ENCODE data around the gene POSTN.
A peak's percentile ranks its signal among the peaks of the same experiment; 100 is the strongest.

DNA sequence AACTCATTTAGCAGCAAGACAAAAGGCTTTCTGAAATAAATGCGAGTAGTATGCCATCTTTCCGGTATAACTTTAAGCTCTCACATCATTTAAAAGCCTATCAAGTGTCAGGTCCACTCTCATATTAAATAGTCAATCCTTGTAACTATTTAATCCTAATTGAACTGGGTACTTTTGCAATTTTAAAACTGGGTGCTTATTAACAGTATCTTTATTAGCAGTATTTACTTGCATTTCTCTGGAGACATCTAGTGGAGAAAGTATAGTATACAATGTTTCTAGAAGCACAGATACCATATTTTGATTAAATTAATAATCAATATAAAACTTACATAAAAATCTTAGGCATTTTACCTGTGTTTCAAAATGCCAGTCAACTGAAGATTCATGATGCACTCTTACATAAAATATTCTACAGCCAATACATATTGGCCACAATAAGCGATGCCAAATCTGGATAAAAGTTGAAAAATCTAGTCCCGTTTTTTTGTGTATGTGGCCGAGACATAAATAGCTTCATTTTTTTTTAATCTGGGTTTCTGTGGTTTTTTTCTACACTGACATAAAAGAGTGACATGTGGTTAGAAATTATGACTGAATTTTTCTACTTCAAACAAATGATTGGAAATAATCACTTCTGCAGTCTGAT is 4.3 kb upstream of the POSTN start:
- TF ChIP-seq, protein P1, sequence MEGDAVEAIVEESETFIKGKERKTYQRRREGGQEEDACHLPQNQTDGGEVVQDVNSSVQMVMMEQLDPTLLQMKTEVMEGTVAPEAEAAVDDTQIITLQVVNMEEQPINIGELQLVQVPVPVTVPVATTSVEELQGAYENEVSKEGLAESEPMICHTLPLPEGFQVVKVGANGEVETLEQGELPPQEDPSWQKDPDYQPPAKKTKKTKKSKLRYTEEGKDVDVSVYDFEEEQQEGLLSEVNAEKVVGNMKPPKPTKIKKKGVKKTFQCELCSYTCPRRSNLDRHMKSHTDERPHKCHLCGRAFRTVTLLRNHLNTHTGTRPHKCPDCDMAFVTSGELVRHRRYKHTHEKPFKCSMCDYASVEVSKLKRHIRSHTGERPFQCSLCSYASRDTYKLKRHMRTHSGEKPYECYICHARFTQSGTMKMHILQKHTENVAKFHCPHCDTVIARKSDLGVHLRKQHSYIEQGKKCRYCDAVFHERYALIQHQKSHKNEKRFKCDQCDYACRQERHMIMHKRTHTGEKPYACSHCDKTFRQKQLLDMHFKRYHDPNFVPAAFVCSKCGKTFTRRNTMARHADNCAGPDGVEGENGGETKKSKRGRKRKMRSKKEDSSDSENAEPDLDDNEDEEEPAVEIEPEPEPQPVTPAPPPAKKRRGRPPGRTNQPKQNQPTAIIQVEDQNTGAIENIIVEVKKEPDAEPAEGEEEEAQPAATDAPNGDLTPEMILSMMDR (conservative IDR thresholded peaks at IDR 0.05) = peak; percentile 84
- TF ChIP-seq ZFX (IDR thresholded peaks at IDR 0.05) = no peak
